NCI-H526 (cell line): ENCODE measurements around the gene SLC25A28.

ENCODE experiments used
- DNase-seq, 2 experiments: peaks; one replicate each; lab custom pipeline; 2025; lab: John Stamatoyannopoulos, UW

SLC25A28 gene, protein sequence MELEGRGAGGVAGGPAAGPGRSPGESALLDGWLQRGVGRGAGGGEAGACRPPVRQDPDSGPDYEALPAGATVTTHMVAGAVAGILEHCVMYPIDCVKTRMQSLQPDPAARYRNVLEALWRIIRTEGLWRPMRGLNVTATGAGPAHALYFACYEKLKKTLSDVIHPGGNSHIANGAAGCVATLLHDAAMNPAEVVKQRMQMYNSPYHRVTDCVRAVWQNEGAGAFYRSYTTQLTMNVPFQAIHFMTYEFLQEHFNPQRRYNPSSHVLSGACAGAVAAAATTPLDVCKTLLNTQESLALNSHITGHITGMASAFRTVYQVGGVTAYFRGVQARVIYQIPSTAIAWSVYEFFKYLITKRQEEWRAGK

GRCh38 chr10:99619851-99620710, at the start of gene SLC25A28:
SLC25A28 (minus strand) TSS chr10:99620439; CDS start chr10:99620335, 104 bp downstream.
- peak; percentile 97 to 99 for DNase-seq

- no peak for DNase-seq
These were observed 47.0 kb upstream of the SLC25A28 start for GRCh38 chr10:99667108-99667751.

DNA sequence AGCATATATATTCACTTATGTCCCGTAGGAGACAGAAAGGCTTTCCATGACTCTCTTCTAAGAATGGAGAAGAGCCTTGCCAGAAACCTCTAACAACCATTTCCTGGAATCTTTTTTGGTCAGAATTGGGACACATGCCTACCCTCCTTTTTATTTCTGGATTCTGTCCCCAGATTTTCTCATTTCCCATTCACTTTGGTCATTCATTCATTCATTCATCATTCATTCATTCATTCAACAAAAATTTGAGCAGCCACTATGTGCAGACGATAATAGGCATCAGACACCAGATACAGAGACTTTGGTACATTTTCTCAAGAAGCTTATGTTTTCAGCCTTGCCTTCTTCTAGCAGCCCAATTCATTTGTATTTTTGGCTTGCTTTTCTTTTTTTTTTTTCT, 45.1 kb upstream of the SLC25A28 start:
- DNase-seq, result no peak

DNA sequence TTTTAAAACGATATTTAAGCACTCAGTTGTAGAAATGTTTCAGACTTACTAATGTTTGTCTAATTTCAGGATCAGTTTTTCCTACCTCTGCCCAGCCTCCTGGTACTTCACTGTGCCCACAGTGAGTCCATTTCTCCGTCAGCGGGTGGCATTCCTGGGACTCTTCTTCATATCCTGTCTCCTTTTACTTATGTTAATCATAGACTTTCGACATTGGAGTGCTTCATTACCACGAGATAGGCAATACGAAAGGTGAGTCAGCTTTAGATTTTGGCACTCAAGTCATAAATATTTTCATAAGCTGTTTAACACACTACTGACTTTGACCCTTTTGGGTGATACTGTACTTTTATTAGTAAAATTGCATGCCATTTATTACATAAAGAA, 41.1 kb upstream of the SLC25A28 start:
- no peak for DNase-seq

GRCh38 chr10:99660662-99661376, 40.6 kb upstream of the SLC25A28 start:
- no peak for DNase-seq

GRCh38 chr10:99659868-99660366, 39.7 kb upstream of the SLC25A28 start:
- DNase-seq, result no peak

DNA sequence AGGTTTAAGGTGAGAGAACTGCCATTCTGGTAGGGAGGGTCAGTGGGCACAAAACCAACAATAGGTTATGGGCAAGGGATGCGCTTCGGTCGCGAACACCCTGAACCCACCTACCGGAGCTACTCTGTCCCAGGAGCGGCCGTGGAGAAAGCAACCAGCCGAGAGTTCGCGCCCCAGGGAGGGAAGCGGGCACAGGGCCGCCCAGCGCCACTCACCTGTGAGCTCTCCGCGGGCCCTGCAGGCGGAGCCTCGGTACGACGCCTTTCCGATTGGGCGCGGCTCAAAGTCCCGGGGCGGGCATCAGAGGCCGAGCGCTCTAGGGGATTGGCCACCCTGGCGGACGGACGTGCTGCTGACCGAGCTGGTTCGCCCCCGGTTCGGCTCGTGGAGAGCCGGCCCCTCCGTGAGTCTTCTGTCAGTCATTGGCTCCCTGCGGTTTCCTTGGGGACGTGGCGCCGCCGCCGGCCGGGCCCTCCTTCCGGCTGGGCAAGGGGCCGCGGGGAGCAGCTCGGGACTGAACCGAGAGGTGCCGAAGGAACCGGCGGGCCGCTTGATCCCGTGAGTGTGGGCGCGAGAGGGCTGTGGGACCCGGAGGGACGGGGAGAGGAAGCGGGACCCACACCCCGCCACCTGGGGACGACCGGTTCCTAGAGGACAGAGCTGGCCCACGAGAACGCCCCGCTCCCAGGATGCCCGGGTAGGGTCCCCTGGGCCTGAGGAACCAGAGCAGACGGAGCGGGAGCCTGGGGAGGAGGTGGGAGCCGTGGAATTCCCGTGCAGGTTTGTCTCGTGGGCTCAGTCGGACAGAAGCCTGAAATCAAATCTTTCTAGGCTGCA, 39.0 kb upstream of the SLC25A28 start, which contains the start of gene ENTPD7:
Gene ENTPD7 (plus strand): TSS at position 479 of the 837 bp plus-strand sequence. CDS start 448 bp downstream, outside the sequence.
- peak; percentile 80 to 96 for DNase-seq

- no peak for DNase-seq
These were observed 38.4 kb upstream of the SLC25A28 start for GRCh38 chr10:99658622-99659030.

DNA sequence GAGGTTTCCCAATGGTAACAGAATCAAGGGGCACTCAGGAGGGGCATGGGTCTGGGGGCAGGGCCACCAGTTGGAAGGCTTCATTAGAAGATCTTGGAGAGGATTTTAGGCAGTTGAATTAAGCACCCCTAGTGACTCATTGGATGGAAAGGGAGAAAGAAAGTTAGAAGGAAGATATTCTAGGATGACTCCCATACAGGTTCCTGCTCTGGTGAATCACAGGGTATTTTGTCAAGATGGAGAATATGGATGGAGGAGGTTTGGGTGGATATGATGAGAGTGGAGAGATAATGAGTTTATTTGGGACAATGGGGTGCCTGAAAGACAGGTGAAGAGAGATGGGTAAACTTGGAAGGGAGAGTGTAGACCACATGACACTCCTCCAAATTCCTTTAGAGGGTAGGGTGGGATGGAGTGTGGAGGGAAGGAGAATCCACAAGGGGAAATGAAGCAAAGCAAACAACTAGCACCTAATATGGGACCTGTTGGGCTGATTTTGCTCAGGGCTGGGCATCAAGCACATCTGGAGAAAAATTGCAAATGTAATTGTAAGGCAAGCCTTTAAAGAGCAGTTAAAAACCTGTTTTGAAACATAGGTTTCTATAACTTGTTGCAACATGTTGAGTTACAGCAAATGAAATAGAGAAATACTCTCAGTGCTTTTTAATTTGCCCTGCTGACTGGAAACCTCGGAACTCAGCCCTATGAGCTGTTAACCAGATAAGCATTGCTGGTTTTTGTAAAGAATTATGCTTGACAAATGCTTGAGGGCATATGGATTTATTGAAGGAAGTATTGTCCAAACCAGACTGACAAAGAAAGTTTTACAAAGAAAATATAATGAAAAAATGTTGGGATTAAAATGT, 36.2 kb upstream of the SLC25A28 start:
- no peak for DNase-seq

GRCh38 chr10:99654390-99655175, 34.3 kb upstream of the SLC25A28 start:
- no peak for DNase-seq

DNA sequence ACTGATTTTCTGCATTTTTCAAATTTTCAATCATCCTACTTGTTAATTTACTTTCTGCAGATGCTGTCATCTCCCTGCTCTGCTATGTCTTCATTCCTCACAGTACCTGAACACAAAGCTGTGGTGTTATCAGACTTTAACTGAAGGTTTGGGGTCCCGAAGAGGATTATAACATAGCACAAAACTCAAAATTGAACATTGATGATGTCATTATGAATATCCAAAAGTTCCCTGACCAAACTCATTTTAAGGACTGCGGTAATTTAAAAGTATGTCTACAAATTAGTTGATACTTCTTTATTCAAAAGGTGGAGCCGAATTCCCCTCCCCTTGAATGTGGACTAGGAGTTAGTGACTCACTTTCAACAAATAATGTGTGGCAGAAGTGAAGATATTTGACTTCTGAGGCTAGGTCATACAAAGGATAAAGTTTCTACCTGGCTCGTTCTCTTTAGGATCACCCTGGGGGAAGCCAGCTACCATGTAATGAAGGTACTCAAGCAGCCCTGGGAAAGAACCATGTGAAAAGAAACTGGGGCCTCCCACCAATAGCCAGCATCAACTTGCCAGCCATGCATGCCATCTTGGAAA, 32.7 kb upstream of the SLC25A28 start:
- no peak for DNase-seq

DNA sequence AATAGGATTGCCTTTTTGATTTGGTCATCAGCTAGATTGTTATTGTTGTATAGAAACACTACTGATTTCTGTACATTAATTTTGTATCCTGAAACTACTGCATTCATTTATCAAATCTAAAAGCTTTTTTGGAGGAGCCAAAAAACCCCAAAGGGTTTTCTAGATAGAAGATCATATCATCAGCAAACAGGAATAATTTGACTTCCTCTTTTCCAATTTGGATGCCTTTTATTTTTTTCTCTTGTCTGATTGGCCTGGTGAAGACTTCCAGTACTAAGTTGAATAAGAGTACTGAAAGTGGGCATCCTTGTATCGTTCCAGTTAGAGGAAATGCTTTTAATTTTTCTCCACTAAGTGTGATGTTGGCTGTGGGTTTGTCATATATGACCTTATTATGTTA, 28.5 kb upstream of the SLC25A28 start:
- no peak for DNase-seq

DNA sequence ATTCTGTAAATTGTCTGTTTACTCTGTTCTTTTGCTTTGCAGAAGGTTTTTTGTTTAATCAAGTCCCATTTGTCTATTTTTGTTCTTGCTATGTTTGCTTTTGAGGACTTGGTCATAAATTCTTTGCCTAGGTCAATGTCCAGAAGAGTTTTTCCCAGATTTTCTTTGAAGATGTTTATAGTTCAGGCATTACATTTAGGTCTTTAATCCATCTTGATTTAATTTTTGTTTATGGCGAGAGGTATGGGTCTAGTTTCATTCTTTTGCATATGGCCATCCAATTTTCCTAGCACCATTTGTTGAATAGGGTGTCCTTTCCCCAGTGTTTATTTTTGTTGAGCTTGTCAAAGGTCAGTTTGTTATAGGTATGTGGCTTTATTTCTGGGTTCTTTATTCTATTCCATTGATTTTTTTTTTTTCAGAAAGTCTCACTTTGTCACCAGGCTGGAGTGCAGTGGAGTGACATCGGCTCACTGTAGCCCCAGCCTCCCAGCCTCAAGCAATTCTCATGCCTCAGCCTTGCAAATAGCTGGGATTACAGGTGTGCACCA, 27.4 kb upstream of the SLC25A28 start:
- DNase-seq, result no peak

- no peak for DNase-seq
These were observed 13.6 kb upstream of the SLC25A28 start for GRCh38 chr10:99633832-99634231.

DNA sequence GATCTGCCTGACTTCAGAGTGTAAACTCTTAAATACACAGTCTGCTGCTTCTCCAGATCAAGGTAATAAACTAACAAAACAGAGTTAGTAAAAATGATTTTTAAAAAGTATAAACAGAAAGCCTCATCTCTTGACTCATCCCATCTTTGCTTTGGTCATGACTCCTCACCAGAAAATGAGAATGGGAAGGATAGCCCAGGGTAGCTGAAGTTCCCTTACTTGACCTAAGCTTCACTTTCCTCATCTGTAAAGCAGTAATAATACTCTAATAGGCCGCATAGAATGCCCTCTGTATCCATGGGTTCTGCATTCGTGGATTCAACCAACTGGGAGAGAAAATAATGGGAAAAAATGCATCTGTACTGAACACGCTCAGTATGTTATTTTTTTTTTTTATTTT, 11.3 kb upstream of the SLC25A28 start:
- no peak for DNase-seq

DNA sequence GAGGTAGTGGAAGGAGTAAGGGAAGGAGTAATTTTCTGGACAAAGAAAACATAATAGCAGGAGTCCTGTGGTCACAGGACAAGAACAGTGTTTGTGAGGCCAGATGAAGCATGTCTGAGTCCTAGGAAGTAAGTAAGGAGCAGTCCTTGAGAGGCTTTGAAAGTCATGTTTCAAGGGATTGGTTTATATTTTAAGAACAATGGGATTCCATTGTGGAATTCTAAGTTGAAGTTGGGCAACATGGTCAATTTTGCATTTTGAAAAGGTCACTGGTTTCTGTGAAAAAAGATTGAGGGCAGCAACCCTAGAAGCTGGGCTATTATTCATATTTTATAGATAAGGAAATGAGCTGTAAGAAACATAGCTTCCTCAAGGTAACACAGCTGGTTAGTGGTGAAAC, 10.8 kb upstream of the SLC25A28 start:
- DNase-seq, result no peak

DNA sequence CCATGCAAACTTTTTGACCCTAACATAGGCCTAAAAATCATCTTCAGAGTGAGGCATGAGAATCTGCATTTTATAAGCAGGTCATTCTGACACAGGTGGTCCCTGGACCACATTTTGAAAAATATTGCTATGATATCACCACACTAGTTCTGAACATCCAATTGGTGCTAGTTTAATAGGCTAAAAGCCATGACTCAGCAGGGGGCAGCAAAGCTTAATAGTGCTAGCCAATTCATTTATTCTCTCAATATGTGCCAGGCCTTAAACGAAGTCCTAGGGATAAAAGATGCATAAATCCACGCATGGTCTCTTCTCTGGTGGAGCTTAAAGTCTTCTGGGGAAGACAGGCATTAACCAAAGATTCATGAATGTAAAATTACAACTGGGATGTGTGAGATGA, 10.2 kb upstream of the SLC25A28 start:
- peak; percentile 7 to 58 for DNase-seq

DNA sequence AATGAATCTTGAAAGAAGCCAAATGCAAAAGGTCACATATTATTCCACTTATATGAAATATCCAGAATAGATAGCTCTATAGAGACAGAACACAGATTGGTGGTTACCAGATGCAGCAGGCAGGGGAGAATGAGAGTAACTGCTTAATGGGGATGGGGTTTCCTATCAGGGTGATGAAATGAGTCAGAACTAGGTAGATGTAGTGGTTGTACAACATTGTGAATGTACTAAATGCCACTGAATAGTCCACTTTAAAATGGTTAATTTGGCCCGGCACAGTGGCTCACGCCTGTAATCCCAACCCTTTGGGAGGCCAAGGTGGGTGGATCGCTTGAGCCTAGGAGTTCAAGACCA, 9.4 kb upstream of the SLC25A28 start:
- no peak for DNase-seq
